ENCODE data around the gene YWHAE.
A peak's percentile ranks its signal among the peaks of the same experiment; 100 is the strongest.
"Not testable (repeated sequence)": the region's sequence is repeated elsewhere in the genome, so short reads cannot be mapped to it uniquely, and the experiment has no call there.

YWHAE gene
- 73.4 to 89.7 reads per million in 2 donors for total RNA-seq

DNA sequence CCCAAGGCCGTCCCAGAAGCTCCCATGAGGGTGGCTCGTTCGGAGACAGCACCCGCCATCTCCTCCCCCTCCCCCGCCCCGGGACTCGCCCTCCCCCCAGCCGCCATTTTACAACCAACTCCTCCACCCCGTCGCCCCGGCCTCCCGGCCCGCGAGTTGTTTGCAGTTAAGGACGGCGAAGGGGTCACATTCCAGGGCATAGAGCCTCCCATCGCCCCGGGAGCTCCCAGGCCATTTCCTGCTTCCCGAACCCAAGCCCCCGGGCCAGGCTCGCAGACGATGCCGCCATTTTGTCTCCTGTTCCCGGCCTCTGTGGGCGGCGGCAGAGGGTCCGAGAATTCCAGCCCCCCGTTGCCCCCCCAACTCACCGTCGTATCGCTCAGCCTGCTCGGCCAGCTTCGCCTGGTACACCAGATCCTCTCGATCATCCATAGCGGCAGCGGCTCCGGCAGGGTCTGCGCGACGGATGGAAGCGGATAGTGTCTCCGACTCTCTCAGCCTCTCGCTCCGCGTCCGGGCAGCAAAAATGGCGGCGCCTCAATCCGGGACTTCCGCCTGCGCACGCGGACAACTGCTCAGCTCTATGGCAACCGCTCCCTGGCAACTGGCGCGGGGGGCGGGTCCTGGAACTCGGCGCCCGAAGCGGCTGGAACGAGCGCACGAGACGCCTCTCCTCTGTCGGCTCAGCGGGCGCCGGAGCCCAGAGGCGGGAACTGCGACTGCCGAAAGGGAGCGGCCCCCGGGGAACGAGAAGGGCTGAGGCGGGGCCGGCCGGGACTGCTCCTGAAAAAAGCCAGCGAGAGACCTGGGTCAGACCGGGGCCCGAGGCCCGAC is at the start of gene YWHAE:
YWHAE (minus strand) TSS at position 544 of the 834 bp plus-strand sequence; CDS start at position 432, 112 bp downstream.
- DNase-seq = peak; percentile 95

DNA sequence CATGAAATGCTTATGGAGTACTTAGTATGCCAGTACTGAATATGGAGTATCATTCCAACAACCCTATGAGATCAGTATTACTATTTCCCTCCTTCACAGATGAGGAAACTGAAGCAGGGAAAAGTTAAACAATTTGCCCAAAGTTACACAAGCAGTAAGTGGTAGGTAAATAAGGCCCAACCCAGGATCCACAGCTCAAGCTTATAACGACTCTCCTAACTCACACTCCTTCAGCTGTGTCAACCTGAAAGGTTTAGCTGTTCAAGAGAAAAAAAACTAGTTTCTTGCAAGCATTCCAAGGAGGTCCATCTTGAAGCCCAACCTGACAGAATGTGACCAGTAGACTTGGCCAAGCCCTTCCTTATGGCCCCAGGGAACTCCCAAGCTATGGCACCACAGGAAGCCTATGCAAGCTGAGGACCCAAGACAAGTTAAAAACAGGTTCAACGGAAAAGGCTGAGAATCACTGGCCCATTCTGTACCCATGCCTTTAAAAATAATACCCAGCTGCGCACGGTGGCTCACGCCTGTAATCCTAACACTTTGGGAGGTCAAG is 49.5 kb upstream of the YWHAE start:
- no peak for DNase-seq

DNA sequence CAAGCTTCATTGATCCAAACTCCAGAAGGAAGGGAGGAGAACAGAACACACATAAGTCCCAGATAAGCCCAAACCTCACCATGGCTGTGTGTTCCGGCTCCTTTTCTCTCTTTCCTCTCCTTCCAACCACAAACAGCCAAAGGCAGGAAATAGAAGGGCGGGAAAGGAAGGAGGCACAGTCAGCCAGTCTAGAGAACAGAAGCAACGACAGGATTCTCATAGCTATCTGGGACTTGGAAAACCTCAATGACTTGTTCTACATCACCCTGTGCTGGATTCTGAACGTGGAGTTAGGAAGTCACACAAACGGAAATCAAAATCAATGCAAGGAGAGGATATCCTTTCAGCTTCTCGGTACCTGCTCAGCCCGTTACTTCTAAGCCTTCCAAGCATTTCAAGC is 47.0 kb upstream of the YWHAE start:
- DNase-seq = no peak

DNA sequence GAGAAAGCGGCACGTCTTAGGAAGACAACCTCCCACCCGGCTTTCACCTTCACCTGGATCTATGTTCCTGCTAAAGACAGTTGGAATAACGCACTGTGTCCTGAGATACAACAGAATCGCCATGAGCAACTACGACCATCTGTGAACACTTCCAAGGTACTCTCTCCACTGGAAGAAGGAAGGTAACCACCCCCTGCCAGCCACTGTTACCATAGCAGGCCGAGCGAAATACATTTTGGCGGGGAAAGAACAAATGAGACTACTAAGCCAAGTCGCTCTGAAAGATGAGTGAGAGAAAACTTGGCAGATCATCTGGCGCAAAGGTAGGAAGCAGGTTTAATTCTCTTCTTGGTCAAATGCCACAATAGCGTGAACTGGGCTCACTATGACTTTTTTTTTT is 46.2 kb upstream of the YWHAE start:
- no peak for DNase-seq

DNA sequence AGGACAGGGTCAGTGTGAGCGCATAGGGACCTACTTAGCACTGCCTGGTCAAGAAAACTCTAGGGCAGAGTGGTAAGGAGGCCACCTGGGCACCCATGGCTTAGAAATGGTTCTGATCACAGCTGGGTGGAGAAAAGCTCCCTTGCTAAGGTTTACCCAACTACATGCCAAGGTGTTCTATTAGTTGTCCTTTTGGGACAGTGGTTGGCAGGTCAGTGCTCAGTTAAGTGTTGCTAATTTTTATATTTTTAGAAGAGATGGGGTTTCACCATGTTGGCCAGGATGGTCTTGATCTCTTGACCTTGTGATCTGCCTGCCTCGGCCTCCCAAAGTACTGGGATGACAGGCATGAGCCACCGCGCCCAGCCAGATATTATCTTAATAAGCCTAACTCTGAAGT is 45.7 kb upstream of the YWHAE start:
- DNase-seq = not testable (repeated sequence)

DNA sequence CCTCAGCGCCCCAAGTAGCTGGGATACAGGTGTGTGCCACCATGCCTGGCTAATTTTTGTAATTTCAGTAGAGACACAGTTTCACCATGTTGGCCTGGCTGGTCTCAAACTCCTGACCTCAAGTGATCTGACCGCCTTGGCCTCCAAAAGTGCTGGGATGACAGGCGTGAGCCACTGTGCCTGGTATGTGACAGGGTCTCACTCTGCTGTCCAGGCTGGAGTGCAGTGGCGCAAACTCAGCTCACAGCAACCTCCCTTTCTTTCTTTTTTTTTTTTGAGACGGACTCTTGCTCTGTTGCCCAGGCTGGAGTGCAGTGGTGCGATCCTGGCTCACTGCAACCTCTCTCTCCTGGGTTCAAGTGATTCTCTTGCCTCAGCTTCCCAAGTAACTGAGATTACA is 42.7 kb upstream of the YWHAE start:
- DNase-seq = not testable (repeated sequence)

DNA sequence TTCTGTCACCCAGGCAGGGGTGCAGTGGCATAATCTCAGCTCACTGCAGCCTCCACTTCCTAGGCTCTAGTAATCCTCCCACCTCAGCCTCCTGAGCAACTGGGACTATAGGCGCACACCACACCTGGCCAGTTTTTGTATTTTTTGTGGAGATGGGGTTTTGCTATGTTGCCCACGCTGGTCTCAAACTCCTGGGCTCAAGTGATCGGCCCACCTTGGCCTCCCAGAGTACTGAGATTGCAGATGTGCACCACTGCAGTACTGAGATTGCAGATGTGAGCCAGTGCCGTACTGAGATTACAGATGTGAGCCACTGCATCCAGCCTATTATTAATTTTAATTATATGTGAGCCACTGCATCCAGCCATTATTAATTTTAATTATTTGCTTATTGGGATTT is 42.2 kb upstream of the YWHAE start:
- no peak for DNase-seq

DNA sequence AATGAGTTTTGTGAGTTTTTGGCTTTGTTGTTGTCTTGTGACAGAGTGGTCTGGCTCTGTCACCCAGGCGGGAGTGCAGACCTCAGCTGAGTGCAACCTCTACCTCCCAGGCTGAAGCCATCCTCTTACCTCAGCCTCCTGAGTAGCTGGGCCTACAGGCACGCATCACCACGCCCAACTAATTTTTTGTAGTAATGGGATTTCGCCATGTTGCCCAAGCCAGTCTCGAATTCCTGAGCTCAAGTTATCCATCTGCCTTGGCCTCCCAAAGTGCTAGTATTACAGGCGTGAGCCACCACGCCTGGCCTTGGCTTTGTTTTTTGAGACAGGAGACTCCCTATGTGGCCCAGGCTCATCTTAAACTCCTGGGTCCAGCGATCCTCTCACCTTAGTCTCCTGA is 40.9 kb upstream of the YWHAE start:
- no peak for DNase-seq

DNA sequence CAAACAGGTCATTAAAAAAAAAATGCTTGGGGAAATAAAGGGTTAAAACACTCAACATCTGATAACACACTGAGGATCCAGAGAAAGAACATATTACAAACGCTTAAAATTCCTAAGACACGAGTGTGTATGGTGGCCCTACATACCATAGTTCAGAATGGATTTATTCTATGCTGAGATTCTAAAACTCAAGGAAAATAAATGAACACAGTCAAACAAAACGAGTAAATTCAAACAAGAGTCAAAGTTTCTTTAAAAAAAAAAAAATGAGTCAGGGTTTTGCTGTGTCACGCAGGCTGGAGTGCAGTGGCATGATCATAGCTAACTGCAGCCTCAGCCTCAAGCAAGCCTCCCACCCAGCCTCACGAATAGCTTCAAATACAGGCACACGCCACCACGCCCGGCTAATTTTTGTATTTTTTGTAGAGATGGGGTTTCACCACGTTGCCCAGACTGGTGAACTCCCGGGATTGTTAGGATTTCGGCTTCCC is 38.6 kb upstream of the YWHAE start:
- DNase-seq = no peak

DNA sequence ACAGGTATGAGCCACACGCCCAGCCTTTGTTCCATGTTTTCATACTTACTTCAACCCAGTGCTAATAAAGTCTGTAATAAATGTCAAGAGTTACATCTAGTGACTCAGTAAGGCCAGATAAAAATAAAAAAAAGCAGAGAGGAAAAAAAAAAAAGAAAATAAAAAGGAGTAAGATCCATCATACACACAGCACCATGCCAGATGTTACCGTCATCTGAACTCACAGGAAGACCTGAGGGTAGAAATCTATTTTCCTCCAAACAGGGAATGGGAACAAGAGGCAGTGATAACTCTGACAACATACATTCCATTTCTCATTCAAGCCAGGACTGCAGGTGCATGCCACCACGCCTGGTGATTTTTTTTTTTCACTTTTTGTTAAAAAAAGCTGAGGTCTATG is 35.3 kb upstream of the YWHAE start:
- no peak for DNase-seq

DNA sequence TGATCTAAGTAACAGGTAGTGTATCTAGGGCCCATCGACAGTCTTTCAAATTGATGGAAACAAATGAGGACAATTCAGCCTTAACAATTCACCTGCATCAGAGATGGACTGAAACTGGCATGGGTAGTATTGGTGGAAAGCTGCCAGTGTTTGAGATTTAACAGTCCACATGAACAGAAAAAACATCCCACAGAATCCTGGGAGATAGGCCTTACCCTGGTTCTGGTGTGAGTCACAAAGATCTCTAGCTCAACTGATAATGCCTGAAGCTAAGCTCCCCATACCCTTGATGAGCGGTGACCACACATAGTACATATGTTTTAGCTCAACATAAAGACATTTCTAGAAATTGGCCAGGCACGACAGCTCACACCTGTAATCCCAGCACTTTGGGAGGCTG is 34.1 kb upstream of the YWHAE start:
- DNase-seq = no peak

DNA sequence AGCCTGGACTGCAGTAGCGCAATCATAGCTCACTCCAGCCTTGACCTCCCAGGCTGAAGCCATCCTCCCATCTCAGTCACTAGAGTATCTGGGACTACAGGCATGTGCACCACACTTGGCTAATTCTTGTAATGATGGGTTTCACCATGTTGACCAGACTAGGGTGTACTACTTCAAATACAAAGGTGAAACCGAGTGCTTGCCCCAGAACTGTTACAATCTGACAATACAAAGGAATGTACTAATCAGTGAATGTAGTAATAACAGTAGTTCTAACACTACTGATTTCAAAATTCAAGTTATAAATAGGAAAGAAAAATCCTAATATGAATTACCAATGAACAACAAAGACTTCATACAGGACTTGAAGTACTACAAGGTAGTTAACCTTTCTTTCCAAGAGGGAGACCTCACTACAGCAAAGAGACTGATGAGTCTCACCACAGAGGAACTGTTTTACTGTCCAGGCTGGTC is 31.6 kb upstream of the YWHAE start:
- DNase-seq = no peak

DNA sequence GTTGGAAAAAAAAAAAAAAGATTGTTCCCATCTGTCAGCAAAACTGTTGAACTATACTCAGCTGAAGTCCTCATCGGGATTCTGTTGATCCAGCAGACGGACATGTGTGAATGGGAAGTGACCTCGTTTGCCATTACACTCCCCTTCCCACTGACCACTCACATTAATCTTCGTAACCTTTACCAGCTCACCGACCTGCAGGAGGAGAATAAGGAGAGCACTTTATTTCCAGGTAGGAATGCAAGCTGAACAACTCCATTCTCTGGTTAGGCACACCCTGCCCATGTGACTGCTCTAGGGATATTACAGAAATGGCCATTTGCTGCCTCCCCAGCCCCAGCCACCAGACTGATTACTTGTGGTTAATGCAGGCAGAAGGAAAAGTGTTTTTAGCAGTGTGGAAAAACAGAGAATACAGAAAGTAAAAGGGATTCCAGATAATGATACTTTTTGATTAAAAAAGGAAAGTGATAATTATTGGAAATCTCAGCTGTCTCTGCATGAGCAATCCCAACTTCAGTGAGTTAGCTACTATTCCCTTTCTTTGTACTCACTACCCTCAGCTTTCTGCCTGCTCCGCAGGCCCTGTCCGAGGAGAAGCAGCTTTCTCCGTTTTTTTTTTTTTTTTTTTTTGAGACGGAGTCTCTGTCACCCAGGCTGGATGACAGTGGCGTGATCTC is 23.6 kb upstream of the YWHAE start:
- no peak for DNase-seq

DNA sequence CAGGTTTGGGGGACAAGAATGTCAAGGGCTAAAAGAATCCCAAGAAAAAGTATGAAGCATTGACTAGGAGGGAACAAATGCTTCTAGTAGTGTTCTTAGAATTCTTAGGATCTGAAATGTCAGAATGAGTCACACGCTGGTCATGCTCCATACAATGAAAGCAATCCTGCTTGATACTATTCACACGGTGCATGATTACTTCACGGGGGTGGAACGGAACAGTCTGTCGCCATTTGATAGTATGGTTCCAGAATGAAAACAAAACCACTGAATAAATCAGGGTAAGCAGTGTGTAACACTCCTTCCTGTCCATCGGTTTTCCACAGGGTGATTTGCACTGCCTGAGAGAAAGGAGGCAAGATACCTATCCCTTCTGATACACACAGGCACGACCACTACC is 22.9 kb upstream of the YWHAE start:
- DNase-seq = no peak

DNA sequence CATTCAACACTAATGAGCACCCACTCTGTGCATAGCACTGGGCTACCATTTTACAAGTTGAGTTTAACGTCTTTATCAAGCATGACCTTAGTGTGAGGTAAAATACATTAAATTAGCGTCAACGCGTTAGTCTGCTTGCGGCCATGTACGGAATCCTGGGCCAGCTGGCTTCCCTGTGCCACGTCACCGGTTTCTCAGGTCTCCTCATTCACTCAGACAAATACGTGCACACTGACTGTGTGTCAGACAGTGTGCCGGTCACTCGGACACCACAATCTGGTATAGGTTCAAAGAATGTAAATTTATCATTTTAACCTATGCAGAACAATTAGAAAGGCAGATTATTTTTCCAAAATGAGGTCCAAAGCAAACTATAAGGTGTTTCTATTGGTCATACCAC is 21.4 kb upstream of the YWHAE start:
- no peak for DNase-seq

DNA sequence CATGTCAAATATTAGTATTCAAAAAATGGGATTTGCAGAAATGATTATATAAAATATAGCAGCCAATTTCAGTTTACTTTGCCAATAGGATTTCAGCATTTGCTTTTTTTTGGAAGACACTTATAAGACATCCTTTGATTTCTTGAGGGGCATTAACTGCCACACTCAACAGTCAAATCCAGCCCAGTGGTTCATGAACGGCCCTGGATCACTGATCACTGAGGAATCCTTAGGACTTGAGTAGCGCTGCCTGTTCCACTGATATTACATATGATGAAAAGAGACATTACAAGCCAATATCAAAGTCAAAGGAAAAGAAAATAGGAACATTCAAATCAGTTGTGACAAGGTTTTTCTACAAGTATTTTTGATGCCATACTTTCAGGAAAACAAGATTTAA is 21.0 kb upstream of the YWHAE start:
- no peak for DNase-seq

DNA sequence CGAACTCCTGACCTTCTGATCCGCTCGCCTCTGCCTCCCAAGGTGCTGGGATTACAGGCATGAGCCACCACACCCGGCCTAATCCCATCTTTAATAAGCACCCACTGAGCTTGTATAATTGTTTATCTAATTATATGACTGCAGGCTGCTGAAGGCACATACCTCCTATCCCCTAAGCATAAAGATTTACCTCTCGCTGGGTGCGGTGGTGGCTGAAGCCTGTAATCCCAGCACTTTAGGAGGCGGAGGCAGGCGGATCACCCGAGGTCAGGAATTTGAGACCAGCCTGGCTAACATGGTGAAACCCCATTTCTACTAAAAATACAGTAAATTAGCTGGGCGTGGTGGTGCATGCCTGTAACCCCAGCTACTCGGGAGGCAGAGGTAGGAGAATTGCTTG is 20.1 kb upstream of the YWHAE start:
- no peak for DNase-seq

DNA sequence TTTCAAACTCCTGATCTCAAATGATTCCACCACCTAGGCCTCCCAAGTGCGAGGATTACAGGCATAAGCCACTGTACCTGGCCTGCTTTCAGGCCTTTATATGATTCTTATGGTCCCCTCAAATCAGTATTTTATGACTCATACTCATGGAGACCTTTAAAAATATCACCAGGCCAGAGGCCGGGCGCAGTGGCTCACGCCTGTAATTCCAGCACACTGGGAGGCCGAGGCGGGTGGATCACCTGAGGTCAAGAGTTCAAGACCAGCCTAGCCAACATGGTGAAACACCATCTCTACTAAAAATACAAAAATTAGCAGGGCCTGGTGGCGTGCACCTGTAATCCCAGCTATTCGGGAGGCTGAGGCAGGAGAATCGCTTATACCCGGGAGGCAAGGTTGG is 18.5 kb upstream of the YWHAE start:
- not testable (repeated sequence) for DNase-seq

DNA sequence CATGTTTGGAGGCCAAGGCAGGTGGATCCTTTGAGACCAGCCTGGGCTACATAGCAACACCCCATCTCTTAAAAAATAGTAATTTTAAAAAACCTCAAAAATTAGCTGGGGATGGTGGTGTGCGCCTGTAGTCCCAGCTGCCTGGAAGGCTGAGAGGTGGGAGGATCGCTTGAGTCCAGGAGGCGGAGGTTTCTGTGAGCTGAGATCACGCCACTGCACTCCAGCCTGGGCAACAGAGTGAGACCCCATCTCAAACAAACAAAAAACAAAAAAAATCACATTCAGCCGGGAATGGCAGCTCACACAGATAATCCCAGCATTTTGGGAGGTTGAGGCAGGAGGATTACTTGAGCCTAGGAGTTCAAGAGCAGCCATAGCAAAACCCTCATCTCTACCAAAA is 16.4 kb upstream of the YWHAE start:
- DNase-seq = no peak

DNA sequence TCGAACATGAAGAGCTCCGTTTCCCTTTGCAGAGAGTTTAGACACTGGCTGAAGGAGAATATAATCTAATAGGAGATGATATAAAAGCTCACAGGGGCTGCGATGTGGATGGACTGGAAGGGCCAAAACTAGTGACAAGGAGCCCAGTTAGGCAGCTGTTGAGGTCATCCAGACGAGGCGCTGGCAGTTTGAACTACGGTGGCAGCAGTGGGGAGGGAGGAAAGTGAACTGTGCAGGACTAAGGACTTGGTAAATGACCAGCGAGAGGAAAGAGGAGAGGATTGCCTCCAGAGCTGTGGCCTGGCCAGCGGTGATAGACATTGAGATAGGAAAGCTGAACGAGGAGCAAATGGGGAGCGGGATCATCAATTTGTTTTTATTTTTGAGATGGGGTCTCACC is 14.6 kb upstream of the YWHAE start:
- no peak for DNase-seq

DNA sequence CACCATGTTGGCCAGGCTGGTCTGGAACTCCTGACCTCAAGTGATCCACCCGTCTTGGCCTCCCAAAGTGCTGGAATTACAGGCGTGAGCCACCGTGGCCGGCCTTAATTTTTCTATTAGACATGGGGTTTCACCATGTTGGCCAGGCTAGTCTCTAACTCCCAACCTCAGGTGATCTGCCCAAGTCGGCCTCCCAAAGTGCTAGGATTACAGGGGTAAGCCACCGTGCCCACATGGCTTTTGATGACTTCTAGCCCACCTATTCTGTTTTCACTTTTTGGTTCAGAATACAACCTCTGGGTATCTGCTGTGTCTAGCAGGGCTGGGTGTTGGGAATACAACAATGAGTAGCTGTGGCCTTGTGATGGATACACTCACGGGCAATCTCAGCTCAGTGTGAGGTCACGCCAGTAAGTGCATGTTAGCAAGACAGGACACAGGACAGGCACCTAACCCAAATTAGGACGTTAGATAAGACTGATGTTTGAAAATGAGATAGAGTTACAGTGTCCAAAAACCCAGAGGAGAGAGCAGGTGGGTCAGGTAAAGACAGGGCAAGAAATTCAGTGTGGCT is 14.1 kb upstream of the YWHAE start:
- no peak for DNase-seq

DNA sequence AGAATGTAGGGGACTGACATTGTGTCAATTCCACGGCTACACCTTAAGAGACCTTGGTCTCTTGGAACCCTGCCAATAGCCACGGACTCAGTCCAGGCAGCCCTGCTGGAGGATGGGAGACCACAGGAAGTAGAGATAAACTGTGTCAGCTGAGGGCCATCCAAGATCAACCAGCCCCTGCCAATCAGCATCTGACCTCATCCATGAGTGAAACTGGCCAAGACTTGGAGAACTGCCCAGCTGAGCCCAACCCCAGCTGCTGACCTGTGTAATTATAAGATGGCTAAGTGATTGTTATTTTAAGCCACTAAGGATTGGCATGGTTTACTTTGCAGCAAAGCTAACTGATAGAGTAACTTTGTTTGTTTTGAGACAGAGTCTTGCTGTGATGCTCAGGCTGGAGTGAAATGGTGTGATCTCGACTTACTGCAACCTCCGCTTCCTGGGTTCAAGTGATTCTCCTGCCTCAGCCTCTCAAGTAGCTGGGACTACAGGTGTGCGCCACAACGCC is 13.3 kb upstream of the YWHAE start:
- DNase-seq = no peak
